GM19025 (cell line): Measurements from ENCODE around the gene ANAPC2.

Experiments
- ATAC-seq: cut with Tn5 transposase; IDR thresholded peaks from one replicate; pipeline ENCODE4 v1.9.1; 2021; ENCODE audit warnings: mild to moderate bottlenecking, low read depth, moderate library complexity; ENCODE audit not compliant: unreplicated experiment

ANAPC2 gene

GRCh38 chr9:137149363-137149762 lies 39.0 kb downstream of the ANAPC2 start:
- ATAC-seq = no peak

- ATAC-seq = no peak
Measured at GRCh38 chr9:137148661-137149060, 39.7 kb downstream of the ANAPC2 start.

- ATAC-seq = no peak
Measured at GRCh38 chr9:137148242-137148641, 40.1 kb downstream of the ANAPC2 start.

GRCh38 chr9:137147793-137148160 lies 40.6 kb downstream of the ANAPC2 start:
- no peak for ATAC-seq

GRCh38 chr9:137147091-137147792 lies 41.1 kb downstream of the ANAPC2 start:
- ATAC-seq = no peak

- ATAC-seq = no peak
Measured at GRCh38 chr9:137146527-137146918, 41.8 kb downstream of the ANAPC2 start.

- no peak for ATAC-seq
Measured at GRCh38 chr9:137145731-137146526, 42.4 kb downstream of the ANAPC2 start.

- no peak for ATAC-seq
Measured at GRCh38 chr9:137143459-137143858, 44.9 kb downstream of the ANAPC2 start.

GRCh38 chr9:137141976-137142936 lies 46.1 kb downstream of the ANAPC2 start:
- no peak for ATAC-seq

GRCh38 chr9:137141050-137141810 lies 47.1 kb downstream of the ANAPC2 start:
- no peak for ATAC-seq

GRCh38 chr9:137140151-137141012 lies 48.0 kb downstream of the ANAPC2 start:
- no peak for ATAC-seq

- ATAC-seq = no peak
Measured at GRCh38 chr9:137139468-137140150, 48.8 kb downstream of the ANAPC2 start.

GRCh38 chr9:137138722-137139467 lies 49.5 kb downstream of the ANAPC2 start, which contains the start of gene GRIN1:
GRIN1 (plus strand) TSS chr9:137139154; CDS start chr9:137139487, 333 bp downstream.
- ATAC-seq = no peak

GRCh38 chr9:137138058-137138721 lies 50.2 kb downstream of the ANAPC2 start:
- ATAC-seq = no peak

GRCh38 chr9:137136881-137137607 lies 51.3 kb downstream of the ANAPC2 start:
- ATAC-seq = no peak

GRCh38 chr9:137136261-137136880 lies 52.0 kb downstream of the ANAPC2 start:
- ATAC-seq = no peak
